ENCODE data around the gene SDHC.

SDHC gene

DNA sequence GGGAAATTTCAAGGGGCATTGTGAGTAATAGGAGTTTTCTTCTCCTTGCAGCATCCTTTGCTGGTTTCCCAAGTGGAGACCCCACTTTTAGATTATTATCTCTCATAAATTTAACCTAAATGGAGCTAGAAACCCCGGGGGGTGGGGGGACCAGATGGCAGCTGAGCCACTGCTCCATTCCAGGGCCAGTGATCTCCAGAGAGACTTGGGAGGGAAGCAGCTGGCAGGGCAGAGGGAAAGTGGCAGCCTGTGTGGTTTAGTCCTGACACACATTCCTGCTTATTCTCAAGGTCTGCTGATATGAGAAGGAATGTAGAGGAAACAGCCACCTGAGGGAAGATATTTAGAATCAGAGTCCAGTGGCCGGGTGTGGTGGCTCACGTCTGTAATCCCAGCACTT, 39.3 kb upstream of the SDHC start:
- no peak overlapping the region for H3K4me3 ChIP-seq (ENCODE audit: low read depth, low read length)
- CTCF ChIA-PET = interaction anchor here (1.5 to 2.1 kb wide), 3 partner anchors 16 to 48 kb away, joined by 5 to 12 read pairs (median 10); partner anchors contain the start of genes PCP4L1 and TOMM40L
- DNase-seq (ENCODE audit: low read depth, low spot score) = no peak
- no peak for TF ChIP-seq CTCF (IDR thresholded peaks at IDR 0.05; ENCODE audit: insufficient read depth, low read length, missing control alignments)
- POLR2A ChIA-PET = no interaction called here

DNA sequence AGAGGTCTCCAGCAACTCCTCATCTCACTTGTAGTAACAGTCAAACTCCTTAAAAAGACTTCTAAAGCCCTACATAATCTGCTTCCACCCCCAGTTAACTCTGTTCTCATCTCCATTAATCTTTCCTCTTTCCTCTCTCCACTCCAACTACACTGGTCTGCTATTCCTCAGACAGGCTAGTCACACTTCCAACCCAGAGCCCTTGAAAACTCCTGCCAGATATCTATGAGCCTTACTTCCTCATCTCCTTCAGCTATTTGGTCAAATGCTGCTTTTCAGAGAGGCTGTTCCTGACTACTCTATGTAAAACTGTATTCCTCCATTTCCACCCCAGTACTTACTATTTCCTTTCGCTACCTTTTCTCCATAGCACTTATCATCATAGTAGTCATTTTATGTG, 31.2 kb upstream of the SDHC start:
- no peak overlapping the region for H3K4me3 ChIP-seq (ENCODE audit: low read depth, low read length)
- no peak for DNase-seq (ENCODE audit: low read depth, low spot score)
- CTCF ChIA-PET = interaction anchor here (0.7 to 3.2 kb wide), 5 partner anchors 9 to 72 kb away, joined by 3 to 28 read pairs (median 8); partner anchors contain the start of gene TOMM40L
- no peak for TF ChIP-seq CTCF (IDR thresholded peaks at IDR 0.05; ENCODE audit: insufficient read depth, low read length, missing control alignments)
- POLR2A ChIA-PET = no interaction called here

GRCh38 chr1:161285113-161285512, 29.1 kb upstream of the SDHC start:
- ChIA-PET CTCF (interaction anchor here (1.0 to 3.2 kb wide), 3 partner anchors 13 to 58 kb away, joined by 3 to 26 read pairs (median 24); partner anchors contain the start of gene TOMM40L), POLR2A (no interaction called here)
- DNase-seq (ENCODE audit: low read depth, low spot score) = no peak
- TF ChIP-seq CTCF (IDR thresholded peaks at IDR 0.05; ENCODE audit: insufficient read depth, low read length, missing control alignments) = no peak
- H3K4me3 ChIP-seq (ENCODE audit: low read depth, low read length) = no peak overlapping the region

GRCh38 chr1:161285521-161285920, 28.7 kb upstream of the SDHC start:
- POLR2A ChIA-PET = no interaction called here
- no peak overlapping the region for H3K4me3 ChIP-seq (ENCODE audit: low read depth, low read length)
- CTCF ChIA-PET = interaction anchor here (3.2 kb wide), 1 partner anchor 58 kb away, joined by 26 read pairs; the partner anchor contains the start of gene TOMM40L
- DNase-seq (ENCODE audit: low read depth, low spot score) = no peak
- no peak for TF ChIP-seq CTCF (IDR thresholded peaks at IDR 0.05; ENCODE audit: insufficient read depth, low read length, missing control alignments)

GRCh38 chr1:161287482-161288054, 26.6 kb upstream of the SDHC start:
- ChIA-PET CTCF (interaction anchor here (1.4 to 3.2 kb wide), 2 partner anchors 9 to 60 kb away, joined by 5 to 26 read pairs; partner anchors contain the start of gene TOMM40L), POLR2A (no interaction called here)
- no peak for TF ChIP-seq CTCF (IDR thresholded peaks at IDR 0.05; ENCODE audit: insufficient read depth, low read length, missing control alignments)
- no peak overlapping the region for H3K4me3 ChIP-seq (ENCODE audit: low read depth, low read length)
- DNase-seq (ENCODE audit: low read depth, low spot score) = no peak

GRCh38 chr1:161290779-161291178, 23.4 kb upstream of the SDHC start:
- ChIA-PET POLR2A (no interaction called here), CTCF (interaction anchor here (0.6 to 7.5 kb wide), 31 partner anchors 8 to 99 kb away, joined by 3 to 191 read pairs (median 7); partner anchors contain the start of genes APOA2, PCP4L1, SDHC and TOMM40L)
- DNase-seq (ENCODE audit: low read depth, low spot score) = no peak
- no peak overlapping the region for H3K4me3 ChIP-seq (ENCODE audit: low read depth, low read length)
- TF ChIP-seq CTCF (IDR thresholded peaks at IDR 0.05; ENCODE audit: insufficient read depth, low read length, missing control alignments) = no peak

Data from AG04449 (cell line).